ENCODE results near the gene LDLRAD3.

Gene LDLRAD3

DNA sequence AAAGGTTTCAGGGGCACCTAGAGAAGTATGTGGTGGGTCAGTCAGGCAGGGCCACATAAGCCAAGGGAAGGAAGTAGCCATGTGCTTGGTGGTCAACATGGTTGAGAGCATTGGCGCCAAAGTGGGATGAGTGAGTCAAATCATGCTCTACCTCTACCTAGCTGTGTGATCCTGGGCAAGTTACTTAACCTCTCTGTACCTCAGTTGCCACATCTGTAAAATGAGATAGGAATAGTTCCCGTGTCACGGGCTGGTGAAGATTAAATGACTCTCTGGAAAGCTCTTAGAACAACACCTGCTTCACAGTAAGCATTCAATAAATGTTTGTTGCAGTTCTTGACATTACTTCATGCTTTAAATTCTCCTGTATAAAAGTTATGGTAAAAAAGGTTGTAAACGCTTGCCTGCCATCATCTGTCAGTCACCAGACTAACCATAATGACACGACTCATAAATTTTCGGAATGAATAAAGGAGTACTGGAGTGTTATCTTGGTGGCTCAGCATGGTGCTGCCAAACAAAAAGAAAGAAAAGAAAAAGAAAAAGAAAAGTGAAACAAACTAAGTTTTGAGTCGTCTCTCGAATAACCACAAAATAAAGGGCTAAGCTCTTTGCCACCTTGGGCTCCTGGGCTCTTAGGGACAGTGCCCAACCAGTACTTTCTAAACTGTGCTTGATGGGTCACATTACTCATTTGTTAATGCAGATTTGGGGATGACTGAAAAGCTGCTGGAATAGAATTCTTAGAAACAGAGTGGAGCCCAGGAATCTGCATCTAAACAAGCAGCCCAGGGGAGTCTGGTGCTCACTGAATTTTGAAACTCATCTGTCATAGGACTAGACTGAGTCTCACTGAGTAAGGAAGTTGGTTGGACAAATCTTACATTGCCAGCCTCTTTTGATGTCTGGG, 107.6 kb downstream of the LDLRAD3 start:
- DNase-seq: no peak

DNA sequence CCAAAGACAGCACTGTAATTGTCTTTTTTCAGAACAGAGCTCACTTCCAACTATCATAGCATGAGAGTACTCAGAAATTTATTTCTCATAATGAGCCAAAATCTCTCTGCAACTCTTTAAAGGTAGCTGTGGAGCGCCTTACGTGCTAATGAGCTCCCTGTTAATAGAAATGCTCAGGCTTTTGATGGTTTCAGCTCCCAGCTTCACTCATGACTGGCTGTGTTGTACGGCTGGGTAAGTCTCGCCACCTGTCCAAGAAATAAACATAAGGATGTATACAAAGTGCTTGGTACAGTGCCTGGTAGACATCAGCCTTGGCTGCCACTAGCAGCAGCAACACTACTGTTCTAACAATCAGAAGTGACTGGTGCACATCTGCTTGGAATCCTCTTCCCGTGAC, 109.4 kb downstream of the LDLRAD3 start:
- DNase-seq: no peak

DNA sequence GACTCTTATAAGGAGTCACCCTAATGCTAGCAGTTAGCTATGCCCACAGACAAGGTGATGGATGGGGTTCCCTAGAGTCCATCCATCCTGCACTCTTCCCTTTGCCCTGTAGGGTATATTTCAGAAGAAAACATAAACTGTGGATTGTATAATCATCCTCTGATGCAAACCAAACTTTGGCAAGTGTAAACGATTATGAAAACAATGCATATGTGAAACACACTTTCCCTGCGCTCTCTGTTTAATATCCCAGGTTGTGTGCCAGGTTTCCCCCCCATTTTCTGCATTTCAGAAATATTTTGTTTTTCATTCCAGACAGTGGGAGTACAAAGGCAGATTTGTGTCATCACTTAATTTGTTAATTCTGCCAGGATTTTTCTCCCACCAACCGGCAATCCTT, 110.0 kb downstream of the LDLRAD3 start:
- DNase-seq: no peak

DNA sequence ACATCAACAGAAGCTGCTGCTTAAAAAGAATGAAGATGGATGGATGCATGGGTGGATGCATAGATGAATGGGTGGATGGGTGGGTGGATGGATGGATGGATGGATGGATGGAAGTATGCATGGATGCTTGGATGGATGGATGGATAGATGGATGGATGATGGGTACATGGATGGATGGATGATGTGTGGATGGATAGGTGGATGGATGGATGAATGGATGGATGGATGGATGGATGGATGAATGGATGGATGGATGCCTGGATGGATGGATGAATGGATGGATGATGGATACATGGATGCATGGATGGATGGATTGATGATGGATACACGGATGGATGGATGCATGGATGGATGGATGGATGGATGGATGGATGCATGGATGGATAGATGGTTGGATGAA, 110.8 kb downstream of the LDLRAD3 start:
- no peak for DNase-seq

DNA sequence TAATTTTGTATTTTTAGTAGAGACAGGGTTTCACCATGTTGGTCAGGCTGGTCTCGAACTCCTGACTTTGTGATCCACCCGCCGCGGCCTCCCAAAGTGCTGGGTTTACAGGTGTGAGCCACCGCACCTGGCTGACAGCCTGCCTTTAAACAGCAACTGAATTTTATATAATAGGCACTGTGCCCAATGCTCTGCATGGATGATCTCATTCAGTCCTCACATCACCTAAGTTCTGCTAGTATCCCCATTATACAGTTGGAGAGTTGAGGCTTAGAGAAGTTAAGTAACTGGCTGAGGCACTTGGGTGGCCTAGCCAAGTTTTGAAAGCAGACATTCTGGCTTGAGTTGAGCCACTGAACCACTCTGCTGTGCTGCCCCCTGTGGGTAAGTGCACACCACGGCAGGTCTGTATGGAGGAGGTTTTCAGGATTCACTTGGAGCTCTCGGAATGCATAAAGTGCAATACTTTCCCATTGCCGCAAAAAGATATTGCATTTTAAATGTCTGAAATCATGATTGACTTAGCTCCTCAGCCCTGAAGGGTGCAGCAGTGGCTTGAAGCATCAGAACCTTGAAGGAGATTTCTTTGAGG, 112.4 kb downstream of the LDLRAD3 start:
- DNase-seq: no peak

DNA sequence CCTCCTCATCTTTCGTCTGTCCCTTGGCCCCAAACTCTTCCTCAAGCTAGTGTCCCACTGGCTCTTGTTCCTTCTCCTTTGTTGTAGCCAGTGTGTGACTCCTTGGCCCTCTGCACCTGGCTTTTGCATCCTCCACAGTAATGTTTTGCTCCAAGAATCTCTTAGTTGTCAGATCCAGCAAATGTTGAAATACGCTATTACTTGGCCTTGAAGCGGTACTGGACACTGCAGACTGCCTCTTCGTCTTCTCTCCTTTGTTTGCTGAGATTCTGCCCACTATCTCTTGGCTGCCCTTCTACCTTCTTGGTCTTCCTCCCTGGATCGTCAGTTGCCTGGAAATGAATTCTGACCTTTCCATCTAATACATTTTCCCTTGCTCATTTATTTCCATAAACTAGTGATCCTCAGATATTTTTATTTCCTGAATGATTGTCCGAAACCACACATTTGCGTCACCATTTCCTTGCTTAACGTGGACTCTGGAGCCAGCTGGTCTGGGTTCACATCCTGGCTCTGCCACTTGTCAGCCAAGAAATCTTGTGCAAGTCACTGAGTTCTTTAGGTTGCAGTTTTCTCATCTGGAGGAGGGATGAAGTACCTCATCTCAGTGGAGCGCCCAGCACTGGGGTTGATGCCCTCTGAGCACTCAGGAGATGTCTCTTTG, 113.6 kb downstream of the LDLRAD3 start:
- DNase-seq: no peak

DNA sequence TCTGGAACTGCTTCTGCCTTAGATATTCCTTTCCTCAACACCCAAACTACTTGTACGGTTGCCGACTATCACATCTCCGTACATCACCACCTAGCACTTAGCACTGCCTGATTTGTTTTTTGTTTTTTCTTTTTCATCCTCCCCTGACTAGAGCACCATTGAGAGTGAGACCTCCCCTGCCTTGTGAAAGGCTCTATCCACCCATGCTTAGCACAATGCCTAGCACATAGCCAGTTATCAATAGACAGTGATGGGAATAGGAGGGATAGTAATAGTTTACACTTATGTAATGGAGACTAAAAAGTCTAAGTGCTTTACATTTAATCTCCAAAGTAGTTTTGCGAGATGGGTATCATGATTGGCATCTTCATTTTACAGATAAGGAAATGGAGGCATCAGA, 115.8 kb downstream of the LDLRAD3 start:
- DNase-seq: no peak

DNA sequence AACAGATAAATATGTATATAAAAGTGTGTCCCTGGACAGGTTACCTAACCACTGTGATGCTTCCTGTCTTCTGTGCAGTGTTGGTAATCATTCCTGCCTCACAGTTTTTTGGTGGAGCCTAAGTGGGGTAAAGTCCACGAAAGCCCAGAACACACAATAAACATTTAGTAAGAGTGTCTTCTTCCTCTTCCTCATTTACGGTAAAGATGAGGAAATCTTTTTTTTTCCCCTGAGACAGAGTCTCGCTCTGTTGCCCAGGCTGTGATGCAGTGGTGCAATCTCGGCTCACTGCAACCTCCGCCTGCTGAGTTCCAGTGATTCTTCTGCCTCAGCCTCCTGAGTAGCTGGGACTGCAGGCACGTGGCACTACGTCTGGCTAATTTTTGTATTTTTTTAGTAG, 117.1 kb downstream of the LDLRAD3 start:
- no peak for DNase-seq

DNA sequence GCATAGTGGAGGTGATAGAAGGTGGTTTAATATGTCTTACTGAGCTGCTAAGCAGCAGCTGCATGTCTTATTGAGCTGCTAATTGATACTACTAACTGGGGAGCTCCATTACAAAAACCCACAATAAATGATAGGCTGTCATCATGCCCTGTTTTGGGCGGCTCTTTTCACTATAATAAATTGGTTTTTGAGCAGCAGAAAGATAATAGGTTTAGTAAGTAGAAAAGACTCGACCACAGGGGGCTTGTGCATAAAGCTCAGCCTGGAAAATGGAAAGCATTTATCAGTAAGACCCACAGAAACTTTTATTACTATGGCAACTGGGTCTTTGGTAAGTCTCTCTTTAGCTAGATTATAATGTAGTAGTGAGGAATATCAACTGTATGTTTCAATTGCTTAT, 117.6 kb downstream of the LDLRAD3 start:
- no peak for DNase-seq

DNA sequence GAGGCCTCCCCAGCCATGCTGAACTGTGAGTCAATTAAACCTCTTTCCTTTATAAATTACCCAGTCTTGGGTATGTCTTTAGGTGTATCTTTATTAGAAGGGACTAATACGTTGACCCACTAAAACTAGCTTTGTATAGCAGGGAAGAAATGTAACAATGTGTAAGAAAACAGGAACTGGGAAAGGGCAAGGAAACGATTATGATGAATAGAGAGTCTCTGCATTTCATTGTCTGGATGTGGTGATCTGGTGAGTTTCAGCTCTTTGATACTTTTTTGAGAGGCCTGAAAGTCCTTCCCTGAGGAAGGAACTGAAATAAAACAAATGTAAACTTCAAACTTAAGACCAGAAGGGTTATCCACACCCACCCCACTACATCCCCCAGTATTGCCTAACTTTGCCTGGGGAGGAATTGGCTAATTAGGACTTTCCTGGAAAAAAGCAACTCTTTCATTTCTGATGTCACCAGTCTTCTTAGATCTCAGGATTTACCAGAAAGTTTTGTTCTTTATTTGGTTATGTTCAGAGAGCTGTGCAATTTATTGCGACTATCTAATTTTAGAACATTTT, 119.0 kb downstream of the LDLRAD3 start:
- DNase-seq: no peak

DNA sequence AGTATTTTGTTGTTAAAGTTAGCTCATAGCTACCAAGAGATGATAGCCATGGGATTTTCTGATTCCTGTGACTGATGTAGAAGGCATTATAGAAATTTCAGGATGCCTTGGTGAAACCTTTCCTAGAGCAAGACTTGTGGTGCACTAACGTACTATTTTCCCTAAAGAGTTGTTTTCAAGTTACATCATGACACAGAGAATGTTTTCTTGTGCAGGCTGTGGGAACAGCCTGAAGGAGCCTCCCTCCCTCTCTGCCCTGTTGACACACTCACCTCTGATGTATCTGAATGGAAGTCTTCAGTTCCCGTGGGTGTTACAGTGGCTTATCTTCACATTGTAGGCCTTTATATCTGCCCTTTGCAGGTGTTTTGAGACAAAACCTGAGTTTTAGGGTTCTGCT, 121.6 kb downstream of the LDLRAD3 start:
- DNase-seq: no peak

DNA sequence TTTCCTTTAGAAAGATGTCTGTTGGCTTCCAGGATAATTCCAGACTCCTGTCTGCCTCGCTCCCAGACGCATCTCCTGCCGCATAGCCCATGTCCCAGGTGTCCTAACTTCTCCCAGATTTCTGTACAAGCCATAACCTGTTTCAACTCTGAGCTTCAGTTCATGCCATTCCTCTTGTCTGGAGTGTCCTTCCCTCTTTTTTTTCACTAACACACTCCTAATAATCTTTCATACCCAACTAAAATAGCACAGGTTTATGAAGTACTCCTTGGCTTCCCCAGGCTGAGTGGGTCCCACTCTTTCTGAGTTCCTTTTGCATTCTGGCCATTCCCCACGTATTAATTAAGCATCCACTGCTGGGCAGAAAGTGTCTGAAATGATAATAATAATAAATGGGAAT, 123.0 kb downstream of the LDLRAD3 start:
- no peak for DNase-seq

DNA sequence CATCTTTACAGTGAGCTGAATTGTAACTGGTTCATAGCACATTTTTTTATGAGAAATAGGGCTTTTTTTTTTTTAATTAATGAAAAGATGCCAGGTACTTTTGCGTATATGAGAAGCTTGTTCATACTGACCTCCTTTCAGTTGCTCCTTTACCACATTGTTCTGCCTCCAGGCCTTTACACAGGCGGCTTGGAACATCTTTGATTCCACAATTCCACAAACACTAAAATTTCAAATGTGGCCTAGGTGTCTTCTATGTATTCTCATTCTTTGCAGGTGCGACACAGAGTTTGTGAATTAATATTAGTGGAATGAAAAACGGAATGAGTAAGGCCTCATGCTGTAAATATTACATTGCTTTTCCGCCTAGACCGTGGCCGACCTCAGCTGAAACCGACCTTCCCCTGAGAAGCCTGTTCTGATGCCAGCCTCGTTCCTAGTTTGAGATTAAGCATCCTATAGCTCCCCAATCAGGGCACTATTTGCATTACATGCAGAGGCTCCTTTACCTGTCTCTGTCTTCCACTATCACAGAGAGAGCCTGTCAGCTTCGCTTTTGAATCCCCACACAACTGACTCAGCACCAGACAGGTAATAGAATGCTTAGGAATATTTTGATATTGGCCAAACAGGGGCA, 125.8 kb downstream of the LDLRAD3 start:
- no peak for DNase-seq

DNA sequence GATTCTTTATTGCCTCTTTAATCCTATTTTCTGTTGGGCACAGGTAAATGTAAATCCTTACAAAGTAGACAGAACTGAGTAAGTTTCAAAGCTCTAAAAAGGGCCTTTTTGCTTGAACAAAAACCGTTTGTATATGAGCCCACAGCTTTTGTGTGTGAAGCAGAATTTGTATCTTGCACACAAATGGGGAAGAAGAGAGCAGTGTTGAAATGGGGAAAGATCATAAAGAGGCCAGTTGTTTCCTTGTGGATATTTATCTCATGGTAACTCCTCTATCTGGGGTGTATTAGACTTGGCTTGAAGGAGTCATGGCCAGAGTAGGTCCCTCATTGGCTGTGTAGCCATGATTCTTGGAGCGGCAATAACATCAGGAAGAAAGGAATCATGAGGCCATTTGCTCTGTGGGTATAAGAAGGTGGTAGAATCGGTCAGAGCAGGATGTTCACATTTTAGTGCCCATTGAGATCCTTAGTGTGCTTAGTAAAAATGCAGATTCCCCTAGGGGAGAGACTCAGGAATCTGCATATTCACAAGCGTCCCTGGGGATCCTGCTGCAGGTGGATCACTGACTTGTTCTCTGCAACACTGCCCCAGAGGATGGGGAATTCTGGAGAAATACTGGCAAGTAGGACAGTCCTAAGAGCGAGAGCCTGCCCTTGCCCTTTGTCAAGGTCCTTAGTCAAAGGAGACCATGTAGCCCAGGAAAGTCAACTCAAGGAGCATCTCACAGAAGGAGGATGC, 126.5 kb downstream of the LDLRAD3 start:
- no peak for DNase-seq

DNA sequence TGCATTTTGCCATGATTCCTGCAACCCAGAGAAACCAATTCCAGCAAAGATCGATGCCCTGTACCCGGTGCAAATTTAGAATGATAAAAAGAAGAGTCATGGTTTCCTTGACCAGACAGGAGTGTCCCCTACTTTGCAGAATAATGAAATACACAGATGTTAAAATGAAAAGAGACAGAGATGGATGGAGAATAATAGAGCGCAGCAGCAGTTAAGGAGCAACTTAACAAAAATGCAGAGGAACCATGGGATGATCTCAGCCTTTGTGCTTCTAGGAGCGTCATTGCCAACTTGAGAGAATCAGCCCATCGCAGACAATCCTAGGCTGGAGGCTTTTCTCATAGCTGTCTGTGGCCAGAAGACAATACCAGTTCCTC, 127.1 kb downstream of the LDLRAD3 start:
- DNase-seq: no peak

DNA sequence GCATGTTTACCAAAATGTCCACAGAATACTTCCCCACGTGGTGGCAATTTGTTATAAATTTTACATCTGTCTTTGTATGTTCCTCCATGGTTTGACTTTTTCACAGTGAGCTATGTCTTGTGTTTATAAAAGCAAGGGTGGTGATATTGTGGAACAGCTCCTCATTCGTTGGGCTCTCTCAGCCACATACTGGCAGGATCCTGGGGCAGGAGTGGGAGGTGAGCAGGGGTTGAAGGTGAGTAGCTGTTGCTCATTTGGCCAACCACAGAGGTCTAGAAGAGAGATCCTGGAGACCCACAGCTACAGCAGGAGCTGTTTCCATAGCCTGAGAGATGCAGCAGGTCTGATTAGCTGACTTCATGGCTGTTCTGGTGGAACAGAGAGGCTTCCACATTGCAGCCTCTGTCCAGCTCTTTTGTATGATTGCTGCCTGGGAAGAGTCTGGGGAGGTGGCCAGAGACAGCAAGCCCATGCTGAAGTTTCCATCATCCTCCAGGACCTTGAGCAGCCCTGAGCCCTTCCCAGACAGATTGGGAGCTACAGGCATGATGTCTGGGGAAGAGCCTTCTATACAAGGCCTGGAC, 128.1 kb downstream of the LDLRAD3 start:
- DNase-seq: no peak

DNA sequence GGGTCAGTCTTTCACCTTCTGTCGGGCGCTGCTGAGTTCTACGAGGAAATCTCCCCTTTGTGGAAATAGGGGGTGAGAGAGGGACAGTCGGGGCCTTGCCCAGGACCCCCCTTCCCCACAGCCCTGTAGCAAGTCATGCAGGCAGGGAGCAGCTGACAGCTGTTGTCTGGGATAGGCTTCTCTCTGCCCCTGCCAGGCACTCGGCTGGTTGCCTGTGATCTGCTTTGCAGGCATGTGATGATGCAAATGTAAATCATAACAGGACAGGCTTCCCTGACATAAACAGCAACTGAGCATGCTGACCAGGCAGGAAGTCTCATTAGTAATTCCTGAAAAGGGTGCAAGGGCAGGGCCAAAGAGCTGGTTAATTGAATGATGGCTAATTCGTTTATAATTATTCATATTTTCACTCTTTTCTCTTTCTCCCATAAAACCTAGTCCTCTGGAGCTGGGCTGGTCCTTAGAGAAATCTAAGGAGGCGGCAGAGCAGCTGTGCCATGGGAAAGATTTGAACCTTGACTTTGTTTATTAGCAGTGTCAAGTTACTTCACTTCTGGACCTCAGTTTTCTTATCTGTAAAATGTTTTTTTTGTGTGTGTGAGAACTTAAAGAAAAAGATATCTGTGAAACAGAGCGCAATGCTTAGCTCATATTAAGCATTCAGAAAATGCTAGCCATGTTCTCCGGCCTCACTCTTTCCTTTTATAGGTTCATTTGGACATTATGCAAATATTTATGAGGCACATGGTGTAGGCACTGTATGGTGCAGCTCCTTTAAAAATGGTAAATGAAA, 129.7 kb downstream of the LDLRAD3 start:
- DNase-seq: no peak

DNA sequence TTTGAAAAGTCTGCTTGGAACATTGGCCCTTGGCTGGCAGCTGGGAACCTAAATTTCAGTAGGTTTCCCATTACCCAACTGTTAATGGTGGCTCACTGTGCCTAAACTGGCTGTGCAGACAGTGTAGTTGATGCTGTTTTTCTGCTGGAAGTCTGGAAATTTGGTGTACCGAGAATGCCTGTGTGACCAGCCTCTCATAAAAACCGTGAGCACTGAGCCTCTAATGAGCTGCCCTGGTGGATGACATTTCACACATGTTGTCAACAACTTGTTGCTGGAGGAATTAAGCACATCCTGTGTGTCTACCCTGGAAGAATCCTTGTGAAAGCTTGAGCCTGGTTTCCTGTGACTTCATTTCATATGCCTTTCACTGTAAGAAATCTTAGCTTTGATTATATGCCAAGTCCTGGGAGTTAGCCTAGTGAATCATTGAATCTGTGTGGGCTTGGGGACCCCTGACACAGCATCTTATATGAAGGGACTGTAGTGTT, 131.1 kb downstream of the LDLRAD3 start:
- no peak for DNase-seq

DNA sequence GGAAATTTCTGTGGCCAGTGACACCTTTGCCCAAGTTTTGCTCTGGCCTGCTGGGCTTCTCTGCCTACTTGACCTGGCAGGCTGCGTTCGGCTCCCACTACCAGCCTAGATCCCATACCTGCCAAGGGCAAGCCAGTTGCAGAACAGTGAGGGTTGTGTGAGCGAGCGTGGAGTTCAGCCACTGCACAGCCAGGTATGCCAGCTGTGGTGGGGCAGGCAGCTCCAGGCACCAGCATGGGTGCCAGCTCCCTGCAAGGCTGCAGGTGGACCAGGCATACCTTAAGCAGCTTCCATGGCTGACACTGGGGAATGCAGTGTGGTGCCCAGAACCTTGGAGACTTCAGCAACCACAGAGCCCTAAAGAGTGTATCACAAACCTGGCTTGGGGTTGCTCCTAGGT, 133.5 kb downstream of the LDLRAD3 start:
- no peak for DNase-seq

DNA sequence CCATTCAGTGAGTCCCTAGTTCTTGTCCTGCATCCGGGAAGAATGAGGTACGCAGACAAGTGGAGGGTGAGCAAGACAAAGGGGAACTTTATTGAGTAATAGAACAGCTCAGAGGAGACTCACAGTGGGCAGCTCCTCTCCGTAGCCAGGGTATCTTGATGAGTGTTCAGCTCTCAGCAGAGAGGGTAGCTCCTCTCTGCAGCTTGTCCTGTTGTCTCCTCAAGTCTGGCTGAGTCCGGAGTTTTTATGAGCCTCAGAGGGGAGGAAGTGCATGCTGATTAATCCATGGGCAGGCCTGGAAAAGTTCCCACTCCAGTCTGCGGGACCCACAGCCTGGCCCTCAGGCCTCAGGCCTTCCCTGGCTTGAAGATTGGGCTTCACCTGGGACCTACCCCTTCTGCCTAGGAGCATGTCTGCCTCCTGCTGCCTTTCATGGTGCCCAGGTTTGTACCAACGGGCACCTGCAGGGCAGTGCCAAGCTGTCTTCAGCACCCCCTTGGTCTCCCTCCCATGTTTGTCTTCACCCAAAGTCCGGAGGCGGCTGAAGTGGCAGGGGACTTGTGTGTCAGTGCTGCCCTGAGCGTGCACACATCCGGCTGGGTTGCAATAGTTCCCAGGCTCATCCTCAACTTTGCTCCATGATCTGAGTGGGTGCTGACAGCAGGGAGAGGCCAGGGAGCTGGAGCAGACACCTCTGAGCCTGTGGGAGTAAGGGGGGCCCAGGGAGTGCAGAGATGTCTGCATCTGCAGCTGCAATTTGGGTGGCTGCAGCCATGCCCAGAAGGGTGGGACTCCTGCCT, 134.2 kb downstream of the LDLRAD3 start:
- DNase-seq: no peak

All from activated gamma-delta T cell (primary cell).